Stimulated activated CD4-positive, alpha-beta T cell treated with anti-CD3 and anti-CD28 coated beads, TNF-alpha, amount 100 ng/mL, for 48 hours (primary cell): ENCODE data around the gene ECPAS.
"Not testable (repeated sequence)": the region's sequence is repeated elsewhere in the genome, so short reads cannot be mapped to it uniquely, and the experiment has no call there.

Source experiments
- DNase-seq, 3 donors: peaks; one replicate each; pipeline ENCODE4 v3.0.0-alpha.2; 2020; ENCODE audit warnings: low read depth in 3 of 3

Gene ECPAS

DNA sequence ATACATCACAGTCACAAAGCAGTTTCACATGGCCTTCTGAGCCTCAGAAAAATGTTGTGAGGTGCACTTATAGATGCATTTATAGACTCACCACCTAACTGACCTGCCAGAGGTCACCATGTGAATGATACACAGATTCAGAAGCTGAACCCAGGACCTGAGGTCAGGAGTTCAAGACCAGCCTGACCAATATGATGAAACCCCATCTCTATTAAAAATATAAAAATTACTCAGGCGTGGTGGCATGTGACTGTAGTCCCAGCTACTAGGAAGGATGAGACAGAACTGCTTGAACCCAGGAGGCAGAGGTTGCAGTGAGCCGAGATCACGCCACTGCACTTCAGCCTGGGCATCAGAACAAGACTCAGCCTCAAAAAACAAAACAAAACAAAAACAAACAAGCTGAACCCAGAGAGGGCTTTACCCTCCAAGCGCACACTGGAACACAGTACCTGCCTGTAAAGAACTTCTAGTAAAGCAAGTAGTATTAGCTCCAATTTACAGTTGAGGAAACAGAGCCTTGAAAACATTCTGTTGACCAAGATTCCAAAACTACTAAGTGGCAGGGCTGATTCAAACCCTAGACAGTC is 16.3 kb downstream of the ECPAS start:
- DNase-seq = no peak

DNA sequence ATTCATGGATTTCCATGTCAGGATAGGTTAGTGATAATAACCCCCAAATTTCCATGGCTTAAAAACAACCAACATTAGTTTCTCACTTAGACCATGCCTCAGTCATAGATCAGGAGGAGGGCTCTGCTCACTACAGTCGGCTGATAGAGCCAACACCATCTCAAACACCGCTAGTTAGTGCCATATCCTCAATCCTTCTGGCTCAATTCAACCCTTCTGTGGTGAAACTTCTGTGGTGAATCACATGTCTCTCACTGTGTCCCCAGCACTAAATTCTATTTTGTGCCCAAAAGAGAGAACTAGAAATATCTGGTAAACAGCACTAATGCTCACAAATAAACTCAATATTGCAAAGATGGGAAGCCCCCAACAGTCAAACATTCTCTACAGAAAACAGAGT is 21.1 kb downstream of the ECPAS start:
- no peak for DNase-seq

DNA sequence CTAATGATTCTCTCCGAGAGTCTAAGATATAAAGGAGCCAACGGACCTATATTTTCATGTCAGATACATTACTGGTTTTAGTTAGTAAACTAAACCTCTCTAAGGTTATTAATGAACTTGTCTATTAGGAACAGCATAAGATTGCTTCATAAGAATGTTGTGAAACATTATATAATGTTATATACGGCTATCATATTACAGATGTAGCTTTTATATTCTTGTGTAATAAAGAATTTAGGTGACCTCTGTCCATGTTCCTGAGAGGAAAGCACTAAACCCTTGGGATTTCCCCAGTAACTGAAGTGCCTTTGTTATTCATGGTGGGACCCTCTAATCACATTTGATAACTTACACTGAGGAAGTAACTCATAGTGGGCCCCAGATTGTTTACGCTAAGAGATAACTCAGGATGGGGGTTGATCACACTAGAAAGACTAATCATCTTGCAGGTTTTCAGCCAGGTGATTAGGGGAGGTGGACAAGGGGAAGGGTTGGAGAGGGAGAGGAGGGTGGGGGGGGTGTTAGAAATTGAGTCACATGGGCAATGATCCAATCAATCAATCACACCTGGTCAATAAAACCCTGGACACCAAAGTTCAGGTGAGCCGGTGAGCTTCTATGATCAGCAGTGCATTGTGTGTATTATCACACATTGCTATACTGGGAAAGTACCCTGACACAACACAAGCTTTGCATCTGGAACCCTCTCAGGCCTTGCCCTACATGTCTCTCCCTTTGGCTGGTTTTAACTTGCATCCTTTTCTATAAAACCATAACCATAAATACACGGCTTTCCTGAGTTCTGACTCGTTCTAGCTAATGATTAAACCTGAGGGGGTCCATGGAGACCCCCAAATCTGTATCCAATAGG is 25.8 kb downstream of the ECPAS start:
- DNase-seq = no peak

DNA sequence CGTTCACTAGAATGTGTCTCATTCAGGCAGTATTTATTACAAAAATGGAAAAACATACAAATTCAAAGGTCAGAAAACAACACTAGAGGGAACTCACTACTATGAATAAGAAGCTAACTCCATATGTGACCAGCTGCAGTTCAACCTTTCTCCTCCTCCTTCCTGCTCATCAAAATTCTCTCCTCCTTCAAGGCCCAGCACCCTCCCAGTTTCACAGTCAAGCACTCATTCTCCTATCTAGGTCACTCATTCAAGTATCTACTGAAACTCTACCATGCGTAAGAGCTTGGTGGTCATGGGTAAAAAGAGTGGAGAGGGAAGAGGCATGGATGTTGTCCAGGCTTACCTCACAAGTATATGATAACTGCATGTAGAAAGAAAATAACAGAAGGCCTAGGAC is 27.7 kb downstream of the ECPAS start:
- no peak for DNase-seq

DNA sequence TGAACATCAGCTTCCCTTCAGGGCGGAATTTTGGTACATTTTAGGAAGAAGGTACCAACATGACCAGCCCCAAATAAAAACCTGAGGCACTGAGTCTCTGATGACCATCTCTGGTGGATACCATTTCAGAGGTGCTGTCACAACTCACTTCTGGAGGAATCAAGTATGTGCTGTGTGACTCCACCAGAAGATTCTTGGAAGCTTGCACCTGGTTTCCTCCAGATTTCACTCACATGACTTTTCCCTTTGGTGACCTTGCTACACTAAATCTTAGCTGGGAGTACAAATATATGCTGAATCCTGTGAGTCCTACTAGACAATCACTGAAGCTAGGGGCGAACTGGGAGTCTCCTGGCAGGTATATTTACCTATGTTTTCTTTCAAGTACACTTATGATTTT is 28.5 kb downstream of the ECPAS start:
- no peak for DNase-seq

- no peak for DNase-seq
Measured at GRCh38 chr9:111454751-111455150, 29.4 kb downstream of the ECPAS start.

GRCh38 chr9:111451570-111451969 is 32.6 kb downstream of the ECPAS start:
- no peak for DNase-seq

- no peak for DNase-seq
Measured at GRCh38 chr9:111450124-111450523, 34.1 kb downstream of the ECPAS start.

GRCh38 chr9:111449705-111450104 is 34.5 kb downstream of the ECPAS start:
- DNase-seq = no peak

DNA sequence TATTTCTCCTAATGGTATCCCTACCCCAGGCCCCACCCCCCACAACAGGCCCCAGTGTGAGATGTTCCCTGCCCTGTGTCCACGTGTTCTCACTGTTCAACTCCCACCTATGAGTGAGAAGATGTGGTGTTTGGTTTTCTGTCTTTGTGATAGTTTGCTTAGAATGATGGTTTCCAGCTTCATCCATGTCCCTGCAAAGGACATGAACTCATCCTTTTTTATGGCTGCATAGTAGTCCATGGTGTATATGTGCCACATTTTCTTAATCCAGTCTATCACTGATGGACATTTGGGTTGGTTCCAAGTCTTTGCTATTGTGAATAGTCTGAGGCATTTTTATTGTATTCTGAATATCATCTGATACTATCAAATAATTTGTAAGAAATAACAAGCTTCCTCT is 38.4 kb downstream of the ECPAS start:
- DNase-seq = not testable (repeated sequence)

GRCh38 chr9:111443454-111443853 is 40.7 kb downstream of the ECPAS start:
- no peak for DNase-seq

- no peak for DNase-seq
Measured at GRCh38 chr9:111442360-111443027, 41.7 kb downstream of the ECPAS start.

- no peak for DNase-seq
Measured at GRCh38 chr9:111440226-111440625, 44.0 kb downstream of the ECPAS start.

- no peak for DNase-seq
Measured at GRCh38 chr9:111438541-111439235, 45.5 kb downstream of the ECPAS start.

DNA sequence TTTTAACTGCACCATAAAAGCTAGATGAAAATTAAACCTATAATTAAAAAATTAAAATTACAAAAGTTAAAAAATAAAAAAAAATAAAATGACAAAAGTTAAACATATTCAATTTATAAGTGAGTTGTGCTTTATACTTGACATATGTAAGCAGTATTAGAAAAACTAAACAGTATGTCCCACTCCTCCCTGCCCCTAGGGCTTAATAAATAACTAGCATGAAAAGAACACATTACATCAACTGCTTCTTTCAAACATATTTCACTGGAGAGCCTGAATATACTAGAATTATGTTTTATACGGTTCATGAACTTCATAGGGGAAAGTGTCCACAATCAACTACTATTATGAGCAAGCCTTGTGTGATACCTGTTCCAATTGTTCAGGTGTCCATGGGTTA is 47.6 kb downstream of the ECPAS start:
- no peak for DNase-seq

GRCh38 chr9:111433082-111433481 is 51.1 kb downstream of the ECPAS start:
- DNase-seq = no peak

GRCh38 chr9:111431684-111432083 is 52.5 kb downstream of the ECPAS start:
- no peak for DNase-seq

DNA sequence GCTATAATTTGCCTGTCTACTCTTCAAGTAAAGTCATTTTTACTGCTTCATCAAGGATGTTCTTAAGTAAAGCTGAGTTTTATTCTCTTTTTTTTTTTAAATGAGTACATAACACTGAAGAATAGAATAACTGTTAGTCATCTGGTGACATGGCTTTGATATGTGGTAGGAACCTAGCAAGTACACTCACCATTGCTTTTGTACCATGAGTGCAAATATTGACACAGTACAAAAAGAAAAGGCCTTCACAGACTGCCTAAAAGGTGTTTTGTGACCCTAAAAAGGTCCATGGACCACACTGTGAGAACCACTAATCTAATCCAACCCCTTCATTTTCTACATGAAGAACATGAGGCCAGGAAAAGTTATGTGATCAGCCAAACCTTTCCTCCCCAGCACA is 55.0 kb downstream of the ECPAS start:
- DNase-seq = no peak

- no peak for DNase-seq
Measured at GRCh38 chr9:111427186-111427585, 57.0 kb downstream of the ECPAS start.

- DNase-seq = no peak
Measured at GRCh38 chr9:111423389-111423788, 60.8 kb downstream of the ECPAS start.

- no peak for DNase-seq
Measured at GRCh38 chr9:111414406-111414805, 69.8 kb downstream of the ECPAS start.

DNA sequence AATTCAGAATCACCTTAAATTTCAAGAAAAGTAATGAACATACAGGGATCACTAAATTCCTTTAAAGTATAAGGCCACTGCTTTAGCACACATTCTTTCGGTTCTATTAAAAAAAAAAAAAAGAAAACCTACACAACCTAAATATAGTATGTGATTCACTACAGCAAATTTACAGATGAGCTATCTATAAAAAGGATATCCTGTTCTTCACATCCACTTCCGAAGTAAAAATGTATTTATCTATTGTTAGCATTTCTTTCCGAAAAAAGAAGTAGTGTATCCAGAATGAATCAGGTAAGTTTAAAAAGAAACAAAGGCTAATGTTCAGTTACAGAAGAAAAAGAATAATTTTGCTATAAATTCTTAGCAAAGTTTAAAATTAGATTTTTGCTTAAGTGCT is 70.2 kb downstream of the ECPAS start:
- no peak for DNase-seq
